HepG2 (cell line): Measurements from ENCODE around the gene ANTXR1. TPM values are rescaled to one million over a fixed set of nuclear protein-coding genes. Genes with fewer than 3 reads are reported as not detected.

Experiments
- ATAC-seq: fragments of 200-7000 bp; cut with Tn5 transposase; 3 replicates; pipeline ENCODE4 v1.9.1; 2020; ENCODE audit warnings: mild to moderate bottlenecking, moderate library complexity
- BruUV-seq: library from RNA; stranded (reverse); fragments of 400-500 nt; replicated peaks from 2 replicates; lab custom pipeline; 2021; lab: Mats Ljungman, UMichigan
- CTCF ChIA-PET: fragments of 300-600 bp; formaldehyde crosslinking; extraction: SDS; loops from one replicate; lab custom pipeline; 2021; ENCODE audit warnings: low total read pairs, inconsistent platforms, low intra/inter-chr PET ratio; lab: Yijun Ruan, JAX
- POLR2A ChIA-PET: fragments of 350-600 bp; sonication (Branson Sonifier 250); formaldehyde crosslinking; loops from one replicate; lab custom pipeline; 2020; ENCODE audit warnings: antibody characterized with exemption, inconsistent platforms; lab: Yijun Ruan, JAX
- DNase-seq: peaks from one replicate; pipeline ENCODE4 v3.0.0-alpha.2; 2015; ENCODE audit warnings: low spot score
- FAIRE-seq: peaks from 3 replicates; lab custom pipeline; 2011; peaks lifted over from hg19 to GRCh38; lab: Jason Lieb, UNC
- H2AFZ ChIP-seq: one replicate; pipeline ENCODE4 v1.6.1; 2011; ENCODE audit warnings: low read length, inconsistent platforms
- H3K27ac ChIP-seq: fragments of 300-600 bp; 3 replicates; pipeline ENCODE4 v1.8.0; 2011; ENCODE audit warnings: mixed run types, mild to moderate bottlenecking, mixed read lengths, low read length, inconsistent platforms; ENCODE audit not compliant: insufficient read depth; ENCODE audit errors: extremely low read length
- H3K27me3 ChIP-seq, 2 experiments: fragments of 200-600 bp in 1 of 2; 2 replicates in 1 of 2; 3 replicates in 1 of 2; pipeline versions ENCODE4 v1.6.0 to v1.8.0; 2011; ENCODE audit warnings: low read length in 2 of 2, mild to moderate bottlenecking in 2 of 2, moderate library complexity in 2 of 2, inconsistent platforms in 1 of 2; ENCODE audit not compliant: insufficient read depth in 2 of 2, control insufficient read depth in 1 of 2
- H3K36me3 ChIP-seq, 2 experiments: fragments of 200-600 bp in 1 of 2; replicated peaks in 1 of 2; 2 replicates in 1 of 2; 3 replicates in 1 of 2; pipeline versions ENCODE4 v1.5.1 to v1.8.0; 2011; ENCODE audit warnings: low read length in 2 of 2, inconsistent platforms in 1 of 2; ENCODE audit not compliant: insufficient read depth in 2 of 2, control insufficient read depth in 1 of 2
- H3K4me1 ChIP-seq: 2 replicates; pipeline ENCODE4 v1.5.1; 2012; ENCODE audit warnings: low read length, inconsistent platforms; ENCODE audit not compliant: insufficient read depth
- H3K4me2 ChIP-seq: 2 replicates; pipeline ENCODE4 v1.6.0; 2011; ENCODE audit warnings: low read depth, low read length, inconsistent platforms
- H3K4me3 ChIP-seq, 3 experiments: fragments of 200-600 bp in 1 of 3; sonication (generic), shearing (Covaris generic) in 1 of 3; replicated peaks in 1 of 3; 2 replicates each; pipeline ENCODE4 v1.5.1; 2011 to 2016; ENCODE audit warnings: low read length in 3 of 3, inconsistent platforms in 2 of 3, low read depth in 2 of 3, mild to moderate bottlenecking in 2 of 3, control low read depth in 1 of 3, mixed read lengths in 1 of 3; ENCODE audit not compliant: insufficient read depth in 1 of 3
- H3K79me2 ChIP-seq: one replicate; pipeline ENCODE4 v1.6.1; 2011; ENCODE audit warnings: low read length, inconsistent platforms; ENCODE audit not compliant: insufficient read depth
- H3K9ac ChIP-seq: 2 replicates; pipeline ENCODE4 v1.6.0; 2011; ENCODE audit warnings: mild to moderate bottlenecking, low read depth, low read length, inconsistent platforms; ENCODE audit not compliant: insufficient read depth
- H3K9me3 ChIP-seq: 2 replicates; pipeline ENCODE4 v1.5.1; 2012; ENCODE audit warnings: mild to moderate bottlenecking, low read length
- H4K20me1 ChIP-seq: 2 replicates; pipeline ENCODE4 v1.6.0; 2011; ENCODE audit warnings: inconsistent platforms, mild to moderate bottlenecking, low read length, moderate library complexity; ENCODE audit not compliant: insufficient read depth
- CCAR2 ChIP-seq: fragments of 200-400 bp; formaldehyde crosslinking; optimal IDR thresholded peaks from 2 replicates; pipeline ENCODE3; 2018; ENCODE audit warnings: low read depth, mild to moderate bottlenecking, low read length, moderate library complexity
- DRAP1 ChIP-seq: IDR thresholded peaks from 2 replicates; pipeline ENCODE4 v1.6.1; 2016; ENCODE audit warnings: missing genetic modification reagents, missing compliant biosample characterization
- LRRFIP1 ChIP-seq: sonication (generic); formaldehyde crosslinking; conservative IDR thresholded peaks from 2 replicates; pipeline ENCODE4 v1.4.0; 2020; ENCODE audit warnings: missing genetic modification reagents
- NKX3-1 ChIP-seq: sonication (generic); formaldehyde crosslinking; IDR thresholded peaks from 2 replicates; pipeline ENCODE4 v1.5.0; 2020; ENCODE audit warnings: missing genetic modification reagents
- NRL ChIP-seq: sonication (generic); formaldehyde crosslinking; IDR thresholded peaks from 2 replicates; pipeline ENCODE4 v1.5.0; 2020; ENCODE audit warnings: missing genetic modification reagents, mild to moderate bottlenecking, moderate library complexity, borderline replicate concordance
- POLR2A ChIP-seq, 2 experiments: IDR thresholded peaks; 2 replicates each; pipeline ENCODE4 v1.6.1; 2011; ENCODE audit warnings: low read depth in 2 of 2, low read length in 2 of 2, mild to moderate bottlenecking in 1 of 2, moderate library complexity in 1 of 2; ENCODE audit not compliant: insufficient read depth in 1 of 2
- STAG1 ChIP-seq: sonication (generic); formaldehyde crosslinking; IDR thresholded peaks from 2 replicates; pipeline ENCODE4 v1.4.0; 2020; ENCODE audit warnings: missing genetic modification reagents
- TOPORS ChIP-seq: sonication (generic); formaldehyde crosslinking; IDR thresholded peaks from 2 replicates; pipeline ENCODE4 v1.8.0; 2023; ENCODE audit warnings: mild to moderate bottlenecking, missing genetic modification reagents
- ZNF20 ChIP-seq: sonication (generic); formaldehyde crosslinking; IDR thresholded peaks from 2 replicates; pipeline ENCODE4 v1.4.0; 2020; ENCODE audit warnings: mild to moderate bottlenecking, moderate library complexity, missing genetic modification reagents
- ZNF333 ChIP-seq: sonication (generic); formaldehyde crosslinking; IDR thresholded peaks from 2 replicates; pipeline ENCODE4 v1.4.0; 2020; ENCODE audit warnings: mild to moderate bottlenecking, missing genetic modification reagents, borderline replicate concordance
- ZNF891 ChIP-seq: sonication (generic); formaldehyde crosslinking; IDR thresholded peaks from 2 replicates; pipeline ENCODE4 v1.5.0; 2020; ENCODE audit warnings: mild to moderate bottlenecking, missing genetic modification reagents
- ZXDC ChIP-seq: sonication (generic); formaldehyde crosslinking; IDR thresholded peaks from 2 replicates; pipeline ENCODE4 v1.5.0; 2020; ENCODE audit warnings: mild to moderate bottlenecking, missing genetic modification reagents
- in situ Hi-C: cut with HindIII; loops from 2 replicates; pipeline ENCODE4 v1.10.0; 2017; ENCODE audit warnings: low pct_unique_long_range_greater_than_20kb; ENCODE audit not compliant: extremely low pct_ligation_motif_present
- intact Hi-C: fragments of 100-400 bp; cut with micrococcal nuclease; formaldehyde crosslinking; loops from one replicate; pipeline ENCODE4 v1.10.0; 2022; ENCODE audit not compliant: unreplicated experiment
- polyA plus RNA-seq, 8 experiments: library from polyadenylated mRNA; depleted of rRNA in 3 of 8; stranded (reverse) in 7 of 8; unstranded in 1 of 8; fragments of >200 nt; fragmentation: Illumina TruSeq in 4 of 8; extraction: Trizol in 4 of 8; gene quantifications; 2 replicates each; pipeline versions ENCODE4 v1.2.1 to v1.2.3, GENCODE V29; 2011 to 2016; ENCODE audit warnings: low read depth in 4 of 8, missing spikeins in 1 of 8, mixed read lengths in 1 of 8; ENCODE audit not compliant: insufficient read depth in 1 of 8
- total RNA-seq, 5 experiments: library from RNA; depleted of rRNA; stranded (reverse); fragments of >200 nt; fragmentation: Illumina TruSeq; extraction: Trizol; gene quantifications; 2 replicates each; pipeline ENCODE4 v1.2.3, GENCODE V29; 2016; ENCODE audit warnings: low read depth in 1 of 5

ANTXR1 gene
- total and polyA plus RNA-seq, 2 of the 13 experiments (the other 11 are each of a cell fraction or from before 2014, with no cell fraction given), result 4.5 to 12.7 TPM

GRCh38 chr2:68997401-68997800 is 15.6 kb upstream of the ANTXR1 start (continued):
- no peak for TF ChIP-seq LRRFIP1
- TF ChIP-seq ZNF333 (CRISPR knock-in tag), result no peak
- TF ChIP-seq POLR2A (IDR thresholded peaks at IDR 0.05; ENCODE audit: insufficient read depth in 1 of 2, low read depth in 2 of 2, low read length in 2 of 2), result no peak
- no peak for TF ChIP-seq NKX3-1 (CRISPR knock-in tag)
- no peak for TF ChIP-seq NRL (CRISPR knock-in tag)
- TF ChIP-seq CCAR2, result no peak
- TF ChIP-seq TOPORS (CRISPR knock-in tag), result no peak

- no peak for DNase-seq
- no peak for FAIRE-seq
- BruUV-seq, result no TSS peak
- Histone ChIP-seq H3K4me3 (no peak overlapping the region), H3K27ac (no peak overlapping the region), H3K9me3 (peaks cover 17% of the 10 kb centered on the region)
- TF ChIP-seq ZNF891 (no peak), STAG1 (CRISPR knock-in tag) (no peak), DRAP1 (CRISPR knock-in tag) (no peak), ZNF20 (no peak), ZXDC (CRISPR knock-in tag) (no peak)
- TF ChIP-seq, all 625 proteins: peak for 0
- in situ Hi-C loops (no loop called here), intact Hi-C loops (no loop called here)
- H4K20me1 ChIP-seq, result no peaks in the 10 kb centered on the region
- no peak overlapping the region for H3K4me2 ChIP-seq
- no peaks in the 10 kb centered on the region for H3K4me1 ChIP-seq
- no peak overlapping the region for H2AFZ ChIP-seq
- no peaks in the 10 kb centered on the region for H3K36me3 ChIP-seq
- POLR2A ChIA-PET, result no interaction called here
- H3K27me3 ChIP-seq, result peaks cover 1 to 3% of the 10 kb centered on the region in 2 experiments; a peak in 1 of 5 replicates
- CTCF ChIA-PET, result no interaction called here
- ATAC-seq, result no peak
- no peak overlapping the region for H3K9ac ChIP-seq
- no peaks in the 10 kb centered on the region for H3K79me2 ChIP-seq
These were observed 11.1 kb upstream of the ANTXR1 start for GRCh38 chr2:69001879-69002278.
